Measurements from ENCODE around the gene YJEFN3. TPM values are rescaled to one million over a fixed set of nuclear protein-coding genes. Genes with fewer than 3 reads are reported as not detected.

The YJEFN3 gene
- total and polyA plus RNA-seq, 10 of the 15 experiments (the other 5 are each of a cell fraction or from before 2014, with no cell fraction given), result 0.05 to 6.9 (median 3.5) TPM

DNA sequence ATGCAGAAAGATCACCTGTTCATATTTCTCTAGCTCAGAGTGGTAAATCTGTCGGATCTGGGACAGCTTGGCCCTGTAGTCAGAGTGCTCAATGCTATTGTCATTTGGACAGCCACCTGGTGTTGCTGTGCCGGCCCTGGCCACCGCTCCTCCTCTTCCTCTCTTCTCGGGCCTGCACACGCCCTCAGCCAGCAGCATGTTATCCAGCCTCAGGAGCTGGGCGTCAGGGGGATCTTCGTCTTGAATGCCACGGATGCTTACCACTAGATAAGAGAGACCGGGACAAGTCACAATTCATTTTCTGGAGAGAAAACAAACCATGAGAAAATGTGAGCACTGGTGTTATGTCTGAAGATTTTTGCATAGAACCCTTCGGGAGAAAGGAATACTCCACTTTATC is 41.9 kb downstream of the YJEFN3 start:
- in situ Hi-C loops (cut with MboI) (no loop called here), intact Hi-C loops (cut with micrococcal nuclease; ENCODE audit: unreplicated experiment) (no loop called here)
- Histone ChIP-seq H3K4me2 (ENCODE audit: control insufficient read depth, insufficient read depth) (no peak overlapping the region), H3K36me3 (ENCODE audit: control insufficient read depth in 2 of 2, insufficient read depth in 2 of 2, low read length in 1 of 2) (peaks cover 4 to 12% of the 10 kb centered on the region in 2 experiments; a peak in 3 of 4 replicates), H3K4me1 (ENCODE audit: control insufficient read depth, insufficient read depth, low read length) (no peaks in the 10 kb centered on the region), H3K4me3 (no peak overlapping the region), H3K9ac (ENCODE audit: control insufficient read depth, insufficient read depth, low read length) (no peak overlapping the region), H3K9me3 (replicated peaks; ENCODE audit: control insufficient read depth, insufficient read depth, low read length) (no peaks in the 10 kb centered on the region; the same call in 2 of the 3 replicates), H2AFZ (ENCODE audit: control insufficient read depth, low read depth, low read length) (no peak overlapping the region), H3K27ac (ENCODE audit: control insufficient read depth, insufficient read depth) (no peak overlapping the region), H3K27me3 (replicated peaks in 1 of 2; ENCODE audit: control insufficient read depth in 2 of 2, insufficient read depth in 2 of 2, low read length in 1 of 2) (no peaks in the 10 kb centered on the region), H3K79me2 (ENCODE audit: control insufficient read depth, insufficient read depth, low read length) (no peaks in the 10 kb centered on the region), H4K20me1 (ENCODE audit: control insufficient read depth, insufficient read depth) (no peaks in the 10 kb centered on the region)
- ChIA-PET POLR2A (no interaction called here), RAD21 (ENCODE audit: unreplicated experiment) (no interaction called here), SMC1A (ENCODE audit: uncharacterized antibody, unreplicated experiment) (no interaction called here), CTCF (interaction anchor here (1.1 kb wide), 1 partner anchor 16 kb away, joined by 4 read pairs; no protein-coding TSS in a partner anchor)
- ATAC-seq (no peak), FAIRE-seq (no peak), DNase-seq (ENCODE audit: low read depth, low spot score) (no peak)
- BruUV-seq (replicated peaks), result no TSS peak
- WGBS (ENCODE audit: insufficient coverage, insufficient replicate concordance, low lambda C conversion rate, missing lambda C conversion rate), result 97% methylated on average over 10 of the region's 10 CpGs
- TF ChIP-seq, protein P1, sequence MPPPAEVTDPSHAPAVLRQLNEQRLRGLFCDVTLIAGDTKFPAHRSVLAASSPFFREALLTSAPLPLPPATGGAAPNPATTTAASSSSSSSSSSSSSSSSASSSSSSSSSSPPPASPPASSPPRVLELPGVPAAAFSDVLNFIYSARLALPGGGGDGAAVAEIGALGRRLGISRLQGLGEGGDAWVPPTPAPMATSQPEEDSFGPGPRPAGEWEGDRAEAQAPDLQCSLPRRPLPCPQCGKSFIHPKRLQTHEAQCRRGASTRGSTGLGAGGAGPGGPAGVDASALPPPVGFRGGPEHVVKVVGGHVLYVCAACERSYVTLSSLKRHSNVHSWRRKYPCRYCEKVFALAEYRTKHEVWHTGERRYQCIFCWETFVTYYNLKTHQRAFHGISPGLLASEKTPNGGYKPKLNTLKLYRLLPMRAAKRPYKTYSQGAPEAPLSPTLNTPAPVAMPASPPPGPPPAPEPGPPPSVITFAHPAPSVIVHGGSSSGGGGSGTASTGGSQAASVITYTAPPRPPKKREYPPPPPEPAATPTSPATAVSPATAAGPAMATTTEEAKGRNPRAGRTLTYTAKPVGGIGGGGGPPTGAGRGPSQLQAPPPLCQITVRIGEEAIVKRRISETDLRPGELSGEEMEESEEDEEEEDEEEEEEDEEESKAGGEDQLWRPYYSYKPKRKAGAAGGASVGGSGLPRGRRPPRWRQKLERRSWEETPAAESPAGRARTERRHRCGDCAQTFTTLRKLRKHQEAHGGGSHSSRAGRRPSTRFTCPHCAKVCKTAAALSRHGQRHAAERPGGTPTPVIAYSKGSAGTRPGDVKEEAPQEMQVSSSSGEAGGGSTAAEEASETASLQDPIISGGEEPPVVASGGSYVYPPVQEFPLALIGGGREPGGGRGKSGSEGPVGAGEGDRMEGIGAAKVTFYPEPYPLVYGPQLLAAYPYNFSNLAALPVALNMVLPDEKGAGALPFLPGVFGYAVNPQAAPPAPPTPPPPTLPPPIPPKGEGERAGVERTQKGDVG (CRISPR knock-in tag; IDR thresholded peaks at IDR 0.05), result no peak
- TF ChIP-seq PAX5 (IDR thresholded peaks at IDR 0.05; ENCODE audit: borderline replicate concordance, low read depth, low read length), result no peak
- no peak for TF ChIP-seq E2F8 (IDR thresholded peaks at IDR 0.05; ENCODE audit: low read depth, partially characterized antibody)
- no peak for TF ChIP-seq WRNIP1 (IDR thresholded peaks at IDR 0.05; ENCODE audit: borderline replicate concordance, low read depth, low read length)
- no peak for TF ChIP-seq USF1 (IDR thresholded peaks at IDR 0.05; ENCODE audit: borderline replicate concordance, extremely low read length, insufficient read depth, low read depth, low read length)
- no peak for TF ChIP-seq ZNF24 (IDR thresholded peaks at IDR 0.05)
- no peak for TF ChIP-seq NR2F1 (conservative IDR thresholded peaks at IDR 0.05)
- TF ChIP-seq CBFB (IDR thresholded peaks at IDR 0.05; ENCODE audit: low read depth), result no peak
- no peak for TF ChIP-seq MYB (IDR thresholded peaks at IDR 0.05; ENCODE audit: borderline replicate concordance, low read depth, low read length)
- no peak for TF ChIP-seq FOXM1 (IDR thresholded peaks at IDR 0.05; ENCODE audit: low read depth, low read length)
- TF ChIP-seq, protein P2, sequence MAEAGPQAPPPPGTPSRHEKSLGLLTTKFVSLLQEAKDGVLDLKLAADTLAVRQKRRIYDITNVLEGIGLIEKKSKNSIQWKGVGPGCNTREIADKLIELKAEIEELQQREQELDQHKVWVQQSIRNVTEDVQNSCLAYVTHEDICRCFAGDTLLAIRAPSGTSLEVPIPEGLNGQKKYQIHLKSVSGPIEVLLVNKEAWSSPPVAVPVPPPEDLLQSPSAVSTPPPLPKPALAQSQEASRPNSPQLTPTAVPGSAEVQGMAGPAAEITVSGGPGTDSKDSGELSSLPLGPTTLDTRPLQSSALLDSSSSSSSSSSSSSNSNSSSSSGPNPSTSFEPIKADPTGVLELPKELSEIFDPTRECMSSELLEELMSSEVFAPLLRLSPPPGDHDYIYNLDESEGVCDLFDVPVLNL (IDR thresholded peaks at IDR 0.05; ENCODE audit: low read depth, low read length), result no peak
- TF ChIP-seq BCL11A (IDR thresholded peaks at IDR 0.05; ENCODE audit: low read depth, low read length), result no peak

Measured in GM12878 (cell line).